HG03045 (cell line): ENCODE measurements around the gene CHST3.
"Not testable (repeated sequence)": the region's sequence is repeated elsewhere in the genome, so short reads cannot be mapped to it uniquely, and the experiment has no call there.

ENCODE experiments used
- ATAC-seq: cut with Tn5 transposase; IDR thresholded peaks from one replicate; pipeline ENCODE4 v1.9.1; 2021; ENCODE audit warnings: mild to moderate bottlenecking, moderate library complexity; ENCODE audit not compliant: unreplicated experiment

The CHST3 gene

DNA sequence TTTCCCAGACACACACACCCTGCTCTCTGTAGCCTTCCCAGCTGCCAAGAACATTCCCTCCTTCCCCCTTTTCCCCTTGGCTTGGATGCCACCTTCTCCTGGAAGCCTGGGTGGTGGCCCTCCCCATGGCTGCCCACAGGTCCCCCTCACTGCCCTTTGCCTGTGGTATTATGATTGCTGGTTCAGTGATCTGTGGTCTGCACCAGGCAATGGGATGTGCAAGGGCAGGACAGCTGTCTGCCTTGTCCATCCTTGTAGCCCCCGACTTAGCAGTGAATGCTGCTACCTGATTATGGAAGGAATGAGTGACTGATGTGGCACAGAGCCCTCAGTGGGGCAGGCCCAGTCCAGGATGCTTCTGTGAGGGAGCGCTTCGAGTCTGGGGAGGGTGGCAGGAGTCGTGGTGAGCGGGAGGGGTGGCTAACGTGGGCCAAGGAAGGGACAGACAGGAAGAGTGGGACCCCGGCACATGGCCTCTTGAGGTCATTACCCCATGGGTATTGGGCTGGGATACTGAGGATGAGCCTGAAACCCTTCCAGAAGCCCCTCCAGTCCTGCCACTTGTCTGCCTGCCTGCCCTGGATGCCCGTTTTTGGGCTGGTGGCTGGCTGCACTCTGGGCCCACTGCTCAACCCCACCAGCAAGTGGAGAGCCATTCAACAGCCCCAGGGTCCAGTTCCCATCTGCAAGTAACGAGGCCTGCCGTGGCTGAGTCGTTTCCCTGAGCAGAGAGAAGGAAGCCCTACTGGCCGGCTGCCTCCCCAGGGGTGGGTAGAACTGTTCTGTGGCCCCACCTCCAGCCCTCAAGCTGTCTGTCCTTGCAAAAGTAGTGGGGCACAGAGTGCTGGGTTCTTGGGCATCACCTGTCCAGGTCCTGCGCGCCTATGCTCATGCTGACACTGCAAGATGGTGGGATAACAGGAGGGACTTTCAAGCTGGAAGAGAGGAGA is 8.8 kb downstream of the CHST3 start:
- ATAC-seq = no peak

DNA sequence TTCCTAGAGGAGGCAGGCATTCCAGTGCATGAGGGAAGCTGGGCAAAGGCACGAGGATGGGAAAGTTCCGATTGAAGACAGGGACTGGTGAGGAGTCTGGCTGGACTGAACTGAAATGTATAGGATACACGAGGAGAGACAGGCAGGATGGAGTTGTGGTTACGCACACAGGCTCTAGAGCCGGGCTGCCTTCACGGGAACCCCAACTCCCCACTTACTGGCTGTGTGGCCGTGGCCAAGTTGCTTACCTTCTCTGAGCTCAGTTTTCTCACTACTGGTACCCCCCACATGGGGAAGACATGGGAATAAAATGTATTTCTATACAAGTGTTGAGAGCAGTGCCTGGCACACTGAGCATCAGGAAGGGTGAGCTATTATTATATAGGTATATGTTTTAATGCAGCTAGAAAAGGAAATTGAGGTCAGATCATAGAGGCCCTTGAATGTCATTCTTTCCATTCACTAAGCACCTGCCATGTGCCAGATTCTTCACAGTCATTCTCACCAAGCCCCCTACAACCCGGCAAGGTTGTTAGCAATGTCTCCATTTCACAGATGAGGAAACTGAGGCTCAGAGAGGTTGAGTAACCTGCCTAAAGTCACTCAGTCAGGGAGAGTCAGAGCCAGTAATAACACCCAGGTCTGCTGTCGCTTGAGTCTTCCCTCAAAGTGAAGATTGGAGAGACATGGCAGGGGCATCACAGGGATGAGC is 9.7 kb downstream of the CHST3 start:
- peak; percentile 12 for ATAC-seq

DNA sequence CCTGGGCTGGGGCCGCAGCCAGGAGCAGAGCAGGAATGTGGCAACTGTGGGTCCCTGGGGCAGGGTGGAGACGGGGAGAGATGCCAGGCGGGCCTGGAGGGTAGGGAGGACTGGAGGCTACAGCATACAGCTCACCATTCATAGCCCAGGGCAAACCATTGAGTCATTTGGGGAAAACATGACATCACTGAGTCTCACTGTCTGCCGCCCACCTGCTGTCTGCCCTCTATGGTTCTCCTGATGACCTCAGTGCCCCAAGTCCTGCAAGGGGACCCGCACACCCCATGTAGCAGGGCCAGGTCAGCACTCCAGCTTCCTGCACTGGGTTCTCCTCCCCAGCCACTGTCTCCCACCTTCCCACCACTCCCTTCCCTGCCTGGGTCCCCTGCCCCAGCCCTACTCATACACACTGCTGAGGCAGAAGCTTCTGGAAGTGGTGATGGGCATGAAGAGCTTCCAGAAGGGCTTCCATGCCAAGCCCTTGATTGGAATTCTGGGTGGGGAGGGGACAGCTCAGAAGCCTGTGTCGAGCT is 10.4 kb downstream of the CHST3 start:
- peak; percentile 67 for ATAC-seq

DNA sequence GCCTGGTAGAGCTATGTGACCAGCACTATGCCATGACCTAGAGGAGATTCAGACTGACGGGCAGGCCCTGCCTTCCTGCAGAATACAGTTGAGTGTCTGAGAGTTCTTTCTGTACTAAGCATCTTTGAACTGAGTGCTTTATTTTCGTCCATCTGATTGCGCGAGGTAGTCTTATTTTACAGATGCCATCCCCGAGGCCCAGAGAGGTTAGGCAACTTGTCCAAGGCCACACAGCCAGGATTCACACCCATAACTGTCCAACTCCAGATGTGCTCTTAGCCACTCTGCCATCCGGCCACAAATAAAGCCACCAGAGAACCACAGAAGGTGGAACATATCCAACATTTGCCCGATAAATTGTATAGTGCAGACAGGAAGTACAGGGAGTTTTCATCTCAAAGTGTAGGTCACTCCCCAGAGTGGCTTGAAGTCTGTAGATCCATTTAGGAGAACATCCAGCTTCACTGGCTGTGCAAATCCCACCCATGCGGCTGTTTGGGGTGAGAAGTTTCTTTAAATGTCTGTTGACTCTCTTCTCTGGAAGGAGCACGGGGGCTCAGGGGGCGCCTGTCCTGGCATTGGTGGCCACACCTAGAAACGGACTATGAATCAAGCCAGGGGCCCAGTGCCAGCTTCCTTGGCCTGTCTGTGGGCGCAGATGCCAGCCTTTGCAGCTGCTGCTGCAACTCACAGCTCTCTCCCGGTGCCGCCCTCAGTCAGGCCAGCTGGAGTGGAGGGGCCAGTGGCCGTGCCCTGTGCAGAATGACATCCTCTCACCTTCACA is 11.1 kb downstream of the CHST3 start:
- no peak for ATAC-seq

DNA sequence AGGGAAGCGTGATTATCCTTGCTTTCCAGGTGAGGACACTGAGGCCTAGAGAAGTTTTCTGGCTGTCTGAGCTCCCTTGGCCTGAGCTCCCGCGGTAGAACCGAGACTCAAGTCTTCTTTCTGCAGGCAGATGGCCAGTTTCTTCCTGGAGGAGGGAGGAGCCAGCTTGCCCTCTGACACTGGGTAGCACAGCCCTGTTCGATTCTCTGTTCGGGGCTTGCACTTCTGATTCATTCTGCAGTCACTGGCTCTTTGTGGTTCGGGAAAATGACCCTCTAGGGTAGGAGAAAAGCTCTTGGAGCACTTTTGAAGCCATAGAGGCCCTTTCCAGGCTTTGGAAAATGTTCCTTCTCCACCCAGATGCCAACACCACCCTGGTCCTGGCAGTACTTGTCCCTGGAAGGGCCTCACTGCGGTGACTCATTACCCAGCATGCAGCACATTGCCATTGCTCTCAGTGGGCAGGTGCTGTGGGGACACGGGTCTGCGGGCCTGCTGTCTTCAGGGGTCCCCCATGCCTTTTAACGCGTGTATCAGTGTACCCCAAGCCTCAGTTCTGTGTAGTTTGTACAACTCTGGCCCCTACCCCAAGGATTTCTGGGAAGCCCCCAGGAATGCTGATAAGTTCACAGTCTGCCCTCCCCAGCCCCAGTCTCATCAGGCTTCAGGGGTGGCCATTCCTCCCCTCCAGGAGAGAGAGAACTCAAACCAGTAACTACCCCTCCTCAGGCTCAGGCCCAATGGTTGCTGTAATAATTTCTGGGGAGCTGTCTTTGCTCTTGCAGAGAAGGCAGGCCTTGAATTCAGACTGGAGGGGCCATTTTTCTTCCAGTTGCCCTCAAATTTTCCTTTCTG is 11.9 kb downstream of the CHST3 start:
- no peak for ATAC-seq

DNA sequence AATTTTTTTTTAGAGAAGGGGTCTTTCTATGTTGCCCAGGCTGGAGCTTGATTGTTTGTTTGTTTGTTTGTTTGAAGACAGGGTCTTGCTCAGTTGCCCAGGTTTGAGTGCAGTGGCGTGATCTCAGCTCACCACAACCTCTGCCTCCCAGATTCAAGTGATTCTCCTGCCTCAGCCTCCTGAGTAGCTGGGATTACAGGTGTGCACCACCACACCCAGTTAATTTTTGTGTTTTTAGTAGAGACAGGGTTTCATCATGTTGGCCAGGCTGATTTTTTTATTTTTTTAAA is 13.4 kb downstream of the CHST3 start:
- not testable (repeated sequence) for ATAC-seq

DNA sequence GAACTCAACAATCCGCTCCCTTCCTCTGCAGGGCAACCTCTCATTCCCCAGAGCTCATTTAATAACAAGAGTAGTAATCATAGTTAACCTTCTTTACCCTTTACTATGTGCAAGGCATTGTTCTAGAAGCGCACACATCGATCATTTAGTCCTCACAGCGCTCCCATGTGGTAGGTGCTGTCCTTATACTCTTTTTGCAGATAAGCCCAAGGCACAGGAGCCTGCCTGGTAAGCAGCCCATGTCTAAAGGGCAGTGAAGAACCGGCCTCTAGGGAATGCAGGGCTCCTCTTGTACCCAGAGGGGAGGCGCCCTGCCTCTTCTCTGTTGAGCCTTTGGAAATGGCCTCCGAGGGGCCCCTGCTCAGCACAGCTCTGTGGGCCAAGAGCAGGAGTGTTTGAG is 14.3 kb downstream of the CHST3 start:
- no peak for ATAC-seq

DNA sequence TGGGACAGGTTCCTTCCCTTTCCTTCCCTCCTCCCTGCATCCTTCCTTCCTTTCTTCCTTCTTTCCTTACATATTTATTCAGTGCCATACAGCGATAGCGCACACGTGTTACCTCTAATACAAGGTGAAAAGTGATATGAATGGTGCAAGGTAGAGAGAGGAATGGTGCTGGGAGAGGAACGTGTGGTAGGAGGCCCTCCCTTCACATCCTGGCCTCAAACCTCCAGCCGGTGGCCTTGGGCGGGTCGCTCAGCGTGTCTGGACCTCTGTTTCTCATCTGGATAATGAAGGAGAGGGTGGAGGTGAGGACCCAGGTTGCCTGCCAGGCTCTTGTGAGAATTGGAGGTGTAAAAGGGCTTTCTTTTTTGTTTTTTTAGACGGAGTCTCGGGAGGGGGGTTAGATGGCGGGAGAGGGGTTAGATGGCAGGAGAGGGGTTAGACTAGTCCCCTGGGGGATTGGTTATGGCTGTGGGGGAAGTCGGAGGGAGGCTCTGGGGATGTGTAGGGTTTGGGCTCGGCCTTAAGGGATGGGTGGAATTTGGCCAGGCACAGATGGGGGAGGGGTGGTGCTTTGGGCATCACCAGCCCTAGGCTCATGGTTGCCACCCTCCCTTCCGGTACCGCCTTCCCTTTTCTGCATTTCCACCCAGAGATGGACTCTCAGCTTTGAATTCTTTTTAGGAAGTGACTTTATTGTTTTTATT is 14.9 kb downstream of the CHST3 start:
- ATAC-seq = no peak

DNA sequence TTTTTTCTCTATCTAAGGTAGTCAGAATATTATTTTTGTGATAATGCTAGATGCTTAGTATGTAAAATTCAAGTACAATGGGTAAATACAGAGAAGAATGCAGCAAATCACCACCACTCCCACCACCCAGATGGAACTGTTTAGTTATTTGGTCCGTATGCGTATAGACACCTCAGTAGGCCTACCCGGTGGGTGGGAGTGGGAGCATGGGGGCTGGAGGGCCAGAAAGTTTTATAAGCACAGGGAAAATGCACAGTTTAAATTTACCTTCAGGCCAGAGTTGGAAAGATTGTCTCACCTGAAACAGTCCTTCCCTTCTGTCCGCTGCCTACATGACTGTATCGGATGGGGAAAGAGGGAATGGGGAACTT is 15.5 kb downstream of the CHST3 start:
- ATAC-seq = no peak

DNA sequence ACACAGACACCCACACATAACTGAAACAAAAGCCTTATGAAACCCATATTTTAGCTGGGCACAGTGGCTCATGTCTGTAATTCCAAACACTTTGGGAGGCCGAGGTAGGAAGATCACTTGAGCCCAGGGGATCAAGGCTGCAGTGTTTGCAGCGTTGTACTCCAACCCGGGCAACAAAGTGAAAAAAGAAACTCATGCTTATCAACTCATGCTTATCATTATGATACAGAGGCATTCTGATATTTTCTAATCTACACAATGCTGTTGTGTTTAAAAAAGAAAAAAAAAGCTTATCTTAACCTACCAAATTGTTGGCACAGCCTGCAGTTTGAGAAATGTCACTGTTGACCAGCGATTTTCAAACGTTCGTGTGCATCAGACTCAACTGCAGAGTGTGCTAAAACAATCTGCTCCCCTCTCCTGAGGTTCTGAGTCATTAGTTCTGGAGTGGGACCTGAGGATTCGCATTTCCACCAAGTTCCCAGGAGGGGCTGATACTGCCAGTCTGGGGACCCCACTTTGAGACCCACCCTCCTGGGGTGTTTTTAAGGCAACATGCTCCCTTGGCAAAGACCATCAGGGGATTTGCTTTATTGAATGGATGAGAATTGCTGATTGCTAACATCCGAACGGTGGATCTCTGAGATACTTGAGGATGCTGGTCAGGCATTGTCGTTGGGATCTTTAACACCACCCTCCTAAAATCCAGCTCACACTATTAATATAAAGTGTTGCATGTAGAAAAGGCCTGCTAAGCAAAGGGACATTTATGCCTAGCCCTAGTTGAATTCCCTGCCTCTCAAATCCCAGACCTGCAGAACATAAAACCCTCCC is 16.2 kb downstream of the CHST3 start:
- ATAC-seq = no peak

DNA sequence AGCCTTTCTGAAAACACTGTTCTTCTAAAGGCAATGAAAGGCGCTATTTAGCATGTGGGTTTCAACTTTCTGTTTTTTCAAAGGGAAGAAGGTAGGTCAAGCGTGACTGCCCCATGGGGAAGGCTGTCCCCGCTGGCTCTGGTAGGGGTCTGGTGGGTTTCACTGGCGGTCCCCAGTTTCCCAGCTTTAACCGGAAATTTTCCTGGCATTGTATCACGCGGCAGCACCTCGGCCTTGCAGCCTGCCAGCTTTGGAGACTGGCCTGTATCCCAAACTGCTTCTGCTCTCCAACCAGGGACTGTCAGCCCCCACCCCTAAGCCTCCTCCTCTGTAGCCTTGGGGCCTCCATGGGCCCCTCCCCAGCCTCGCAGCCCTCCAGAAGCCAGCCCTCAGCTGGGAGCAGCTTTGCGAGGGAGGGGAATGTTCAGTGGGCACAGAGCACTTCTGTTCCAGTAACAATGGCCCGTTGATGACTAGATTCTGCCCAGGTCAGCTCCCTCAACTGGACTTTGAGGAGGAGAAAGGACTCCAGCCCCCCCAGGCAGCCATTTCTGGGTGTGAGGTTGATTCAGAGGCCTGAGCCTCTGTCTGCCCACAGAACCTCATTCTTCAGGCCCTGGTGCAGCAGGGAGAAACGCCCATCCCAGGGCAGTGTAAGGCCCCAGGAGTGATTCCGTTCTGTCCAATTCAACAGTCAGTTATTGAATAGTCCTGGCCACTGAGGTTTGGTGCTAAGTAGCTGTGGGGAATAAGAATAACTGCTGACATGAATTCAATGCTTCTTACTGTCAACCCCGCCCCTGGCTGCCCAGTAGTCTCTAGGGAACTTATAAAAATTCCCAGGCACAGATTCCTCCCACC is 17.1 kb downstream of the CHST3 start:
- ATAC-seq = no peak

DNA sequence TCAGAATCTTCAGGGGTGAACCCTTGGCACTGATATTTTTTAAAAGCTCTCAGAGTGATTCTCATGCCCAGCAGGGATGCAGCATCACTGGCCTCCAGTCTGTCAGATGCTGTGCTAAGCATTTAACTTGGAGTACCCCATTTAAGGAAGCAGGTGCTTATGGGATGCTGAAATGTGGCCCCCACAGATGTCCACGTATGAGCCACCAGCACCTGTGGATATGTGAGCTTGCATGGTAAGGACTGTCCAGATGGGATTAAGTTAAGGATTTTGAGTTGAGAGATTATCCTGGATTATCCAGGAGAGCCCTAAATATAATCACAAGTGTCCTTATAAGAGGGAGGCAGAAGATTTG is 17.7 kb downstream of the CHST3 start:
- no peak for ATAC-seq

DNA sequence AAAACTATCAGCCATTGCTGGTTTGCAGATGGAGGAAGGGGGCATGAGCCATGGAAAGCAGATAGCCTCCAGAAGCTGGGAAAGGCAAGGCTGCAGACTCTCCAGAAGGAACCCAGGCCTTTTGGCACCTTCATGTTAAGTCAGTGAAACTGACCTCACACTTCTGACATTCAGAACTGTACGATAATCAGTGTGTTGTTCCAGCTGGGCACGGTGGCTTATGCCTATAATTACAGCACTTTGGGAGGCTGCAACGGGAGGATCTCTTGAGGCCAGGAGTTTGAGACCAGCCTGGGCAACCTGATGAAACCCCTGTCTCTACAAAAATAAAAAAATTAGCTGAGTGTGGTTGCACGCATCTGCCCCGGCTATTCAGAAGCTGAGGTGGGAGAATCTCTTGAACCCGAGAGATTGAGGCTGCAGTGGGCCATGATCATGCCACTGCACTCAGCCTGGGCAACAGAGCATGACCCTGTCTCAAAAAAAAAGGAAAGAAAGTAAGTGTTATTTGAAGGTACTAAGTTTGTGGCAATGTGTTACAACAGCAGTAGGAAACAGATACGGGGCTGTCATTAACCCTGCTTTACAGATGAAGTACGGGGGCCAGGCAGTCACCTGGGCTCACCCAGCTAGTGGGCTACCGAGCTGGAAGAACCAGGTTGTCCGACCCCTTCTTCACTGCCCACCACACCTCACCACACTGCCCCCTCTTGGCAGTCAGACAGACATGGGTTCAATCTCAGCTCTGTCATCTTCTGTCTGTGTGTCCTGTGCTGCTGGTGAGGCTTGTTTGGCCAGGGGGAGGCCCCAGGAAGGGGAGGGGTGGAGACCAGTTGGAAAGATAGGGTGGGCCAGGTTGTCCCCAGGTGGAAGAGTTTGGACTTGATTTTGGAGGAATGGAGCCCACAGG is 18.3 kb downstream of the CHST3 start:
- no peak for ATAC-seq

DNA sequence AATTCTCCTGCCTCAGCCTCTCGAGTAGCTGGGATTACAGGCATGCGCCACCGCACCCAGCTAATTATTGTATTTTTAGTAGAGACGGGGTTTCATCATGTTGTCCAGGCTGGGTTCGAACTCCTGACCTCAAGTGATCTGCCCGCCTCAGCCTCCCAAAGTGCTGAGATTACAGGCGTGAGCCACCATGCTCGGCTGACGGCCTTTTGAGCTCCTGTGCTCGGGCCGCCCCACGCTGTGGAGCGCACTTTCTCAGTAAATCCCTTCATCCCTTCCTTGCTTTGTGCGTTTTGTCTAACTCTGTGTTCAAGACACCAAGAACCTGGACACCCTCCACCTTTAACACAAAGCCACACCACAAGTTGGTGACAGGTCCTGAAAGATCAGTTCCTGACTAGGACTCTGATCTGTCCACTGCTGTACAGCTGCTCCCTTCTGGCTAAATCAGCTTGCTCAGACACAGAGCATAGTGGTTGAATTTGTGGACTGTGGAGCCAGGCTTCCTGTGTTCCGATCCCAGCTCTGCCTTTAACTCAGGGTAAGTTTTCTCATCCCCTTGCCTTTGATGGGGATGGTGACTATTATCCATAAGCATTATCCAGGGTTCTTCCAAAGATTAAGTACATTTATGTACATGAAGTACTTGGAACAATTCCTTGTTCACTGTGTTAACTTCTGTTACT is 20.1 kb downstream of the CHST3 start:
- no peak for ATAC-seq

DNA sequence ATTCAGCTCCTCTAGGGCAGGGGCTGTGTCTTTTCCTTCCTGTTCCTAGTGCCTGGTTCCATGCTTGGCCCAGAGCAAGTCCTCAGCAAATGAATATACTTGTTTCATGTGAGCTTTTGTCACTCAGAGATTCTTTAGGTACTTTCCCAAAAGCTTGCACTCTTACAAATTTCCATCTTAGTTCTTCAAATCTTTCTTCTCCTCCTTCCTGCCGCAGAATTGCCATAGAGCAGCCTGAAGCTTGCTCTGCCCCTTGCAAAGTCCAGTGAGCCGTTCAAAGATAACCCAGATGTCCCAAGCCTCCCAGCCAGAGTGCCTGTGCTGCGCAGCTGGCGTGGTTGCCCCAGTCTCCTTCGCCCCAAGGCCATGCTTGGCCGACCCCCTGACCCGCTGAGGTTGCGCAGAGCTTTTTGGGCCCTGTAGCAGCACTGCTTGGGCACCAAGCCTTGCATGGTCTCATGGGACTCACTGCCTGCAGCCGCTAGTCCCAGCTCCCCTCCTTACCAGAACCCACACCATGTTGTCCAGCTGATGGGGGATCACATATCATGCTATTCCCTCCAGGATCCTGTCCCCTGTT is 20.7 kb downstream of the CHST3 start:
- ATAC-seq = no peak

DNA sequence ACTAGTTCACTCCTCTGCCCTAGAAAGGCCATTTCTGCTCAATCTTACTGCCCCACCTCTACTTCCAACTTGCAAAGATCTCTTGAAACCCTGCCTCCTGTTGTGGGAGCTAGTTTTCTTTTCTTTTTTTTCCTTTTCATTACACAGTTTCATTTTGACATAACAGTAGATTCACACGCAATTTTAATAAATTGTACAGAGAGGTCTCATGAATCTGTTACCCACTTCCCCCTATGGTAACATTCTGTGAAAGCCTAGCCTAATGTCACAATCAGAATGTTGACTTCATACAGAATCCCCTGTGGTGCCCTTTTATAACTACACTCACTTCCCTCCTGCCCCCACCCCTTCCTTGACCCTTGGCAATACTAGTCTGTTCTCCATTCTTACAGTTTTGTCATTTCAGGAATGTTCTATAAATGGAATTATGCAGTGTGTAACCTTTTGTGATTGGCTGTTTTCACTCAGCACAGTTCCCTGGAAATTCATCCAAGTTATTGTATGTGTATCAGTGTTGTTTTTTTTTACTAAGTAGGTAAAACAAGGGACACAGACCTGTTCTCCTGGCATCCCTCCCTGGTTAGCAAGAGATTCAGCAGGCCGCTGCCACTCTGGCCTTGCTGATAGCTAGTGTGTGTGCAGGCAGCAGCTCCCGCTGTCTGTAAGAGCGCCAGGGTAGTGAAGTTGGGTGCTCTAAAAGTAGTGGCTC is 21.5 kb downstream of the CHST3 start:
- no peak for ATAC-seq
